HCT116 (cell line): Measurements from ENCODE around the gene ADAMTS19.

ENCODE experiments used
- EZH2 ChIP-seq: fragments of 200-600 bp; sonication (generic); IDR thresholded peaks from 2 replicates; pipeline ENCODE4 v1.6.1; 2017; ENCODE audit warnings: antibody characterized with exemption, mixed run types
- POLR2A ChIP-seq: IDR thresholded peaks from 2 replicates; pipeline ENCODE4 v1.7.0; 2011; ENCODE audit warnings: borderline replicate concordance; ENCODE audit not compliant: insufficient read depth, insufficient read length; ENCODE audit errors: extremely low read depth
- POLR2AphosphoS5 ChIP-seq: IDR thresholded peaks from 2 replicates; pipeline ENCODE4 v1.6.1; 2011; ENCODE audit warnings: mild to moderate bottlenecking, low read depth, low read length, moderate library complexity
- SIN3A ChIP-seq: IDR thresholded peaks from 2 replicates; pipeline ENCODE4 v1.6.1; 2012; ENCODE audit warnings: low read depth
- YY1 ChIP-seq: IDR thresholded peaks from 2 replicates; pipeline ENCODE4 v1.6.1; 2011; ENCODE audit warnings: low read length, low read depth, moderate library complexity, mild to moderate bottlenecking; ENCODE audit not compliant: insufficient replicate concordance; ENCODE audit errors: extremely low read depth
- ZFX ChIP-seq: fragments of 450-650 bp; IDR thresholded peaks from 2 replicates; pipeline ENCODE4 v1.6.1; 2017
- TF ChIP-seq, protein P1 (sequence below), 3 experiments: fragments of 200-600 bp in 1 of 3; sonication (generic) in 1 of 3; IDR thresholded peaks in 2 of 3; conservative IDR thresholded peaks in 1 of 3; 2 replicates each; pipeline ENCODE4 v1.5.1; 2012 to 2017; ENCODE audit warnings: low read depth in 2 of 3, low read length in 2 of 3, antibody characterized with exemption in 1 of 3, borderline replicate concordance in 1 of 3, control low read depth in 1 of 3, mild to moderate bottlenecking in 1 of 3, mixed read lengths in 1 of 3, mixed run types in 1 of 3, moderate library complexity in 1 of 3; ENCODE audit not compliant: insufficient read depth in 1 of 3
- TF ChIP-seq, protein P2 (sequence below): IDR thresholded peaks from 2 replicates; pipeline ENCODE4 v1.6.1; 2012; ENCODE audit warnings: low read depth

DNA sequence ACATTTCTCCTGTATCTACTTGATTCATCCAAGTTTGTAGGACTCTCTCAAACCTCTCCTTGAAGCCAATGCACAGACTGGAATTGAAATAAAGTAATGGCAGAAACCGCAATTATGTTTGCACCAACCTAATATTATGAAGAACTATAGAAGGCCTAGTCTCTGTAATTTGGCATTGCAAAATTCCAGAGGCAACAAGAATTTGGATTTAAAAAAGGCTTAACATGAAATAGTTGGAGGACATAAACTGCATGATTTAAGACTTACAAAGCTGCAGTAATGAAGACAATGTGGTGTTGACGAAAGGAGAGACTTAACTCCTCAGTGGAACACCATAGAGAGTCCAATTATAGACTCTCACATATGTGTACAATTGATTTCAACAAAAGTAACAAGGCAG is 170.0 kb downstream of the ADAMTS19 start:
- TF ChIP-seq ZFX, result no peak
- TF ChIP-seq, protein P1, sequence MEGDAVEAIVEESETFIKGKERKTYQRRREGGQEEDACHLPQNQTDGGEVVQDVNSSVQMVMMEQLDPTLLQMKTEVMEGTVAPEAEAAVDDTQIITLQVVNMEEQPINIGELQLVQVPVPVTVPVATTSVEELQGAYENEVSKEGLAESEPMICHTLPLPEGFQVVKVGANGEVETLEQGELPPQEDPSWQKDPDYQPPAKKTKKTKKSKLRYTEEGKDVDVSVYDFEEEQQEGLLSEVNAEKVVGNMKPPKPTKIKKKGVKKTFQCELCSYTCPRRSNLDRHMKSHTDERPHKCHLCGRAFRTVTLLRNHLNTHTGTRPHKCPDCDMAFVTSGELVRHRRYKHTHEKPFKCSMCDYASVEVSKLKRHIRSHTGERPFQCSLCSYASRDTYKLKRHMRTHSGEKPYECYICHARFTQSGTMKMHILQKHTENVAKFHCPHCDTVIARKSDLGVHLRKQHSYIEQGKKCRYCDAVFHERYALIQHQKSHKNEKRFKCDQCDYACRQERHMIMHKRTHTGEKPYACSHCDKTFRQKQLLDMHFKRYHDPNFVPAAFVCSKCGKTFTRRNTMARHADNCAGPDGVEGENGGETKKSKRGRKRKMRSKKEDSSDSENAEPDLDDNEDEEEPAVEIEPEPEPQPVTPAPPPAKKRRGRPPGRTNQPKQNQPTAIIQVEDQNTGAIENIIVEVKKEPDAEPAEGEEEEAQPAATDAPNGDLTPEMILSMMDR (IDR thresholded peaks at IDR 0.05 in 2 of 3, conservative IDR thresholded peaks at IDR 0.05 in 1 of 3; ENCODE audit: borderline replicate concordance in 1 of 3, insufficient read depth in 1 of 3, low read depth in 2 of 3, low read length in 2 of 3), result no peak
- TF ChIP-seq POLR2AphosphoS5, result no peak
- TF ChIP-seq SIN3A, result no peak
- no peak for TF ChIP-seq EZH2
- TF ChIP-seq YY1, result no peak
- no peak for TF ChIP-seq POLR2A
- TF ChIP-seq, protein P2, sequence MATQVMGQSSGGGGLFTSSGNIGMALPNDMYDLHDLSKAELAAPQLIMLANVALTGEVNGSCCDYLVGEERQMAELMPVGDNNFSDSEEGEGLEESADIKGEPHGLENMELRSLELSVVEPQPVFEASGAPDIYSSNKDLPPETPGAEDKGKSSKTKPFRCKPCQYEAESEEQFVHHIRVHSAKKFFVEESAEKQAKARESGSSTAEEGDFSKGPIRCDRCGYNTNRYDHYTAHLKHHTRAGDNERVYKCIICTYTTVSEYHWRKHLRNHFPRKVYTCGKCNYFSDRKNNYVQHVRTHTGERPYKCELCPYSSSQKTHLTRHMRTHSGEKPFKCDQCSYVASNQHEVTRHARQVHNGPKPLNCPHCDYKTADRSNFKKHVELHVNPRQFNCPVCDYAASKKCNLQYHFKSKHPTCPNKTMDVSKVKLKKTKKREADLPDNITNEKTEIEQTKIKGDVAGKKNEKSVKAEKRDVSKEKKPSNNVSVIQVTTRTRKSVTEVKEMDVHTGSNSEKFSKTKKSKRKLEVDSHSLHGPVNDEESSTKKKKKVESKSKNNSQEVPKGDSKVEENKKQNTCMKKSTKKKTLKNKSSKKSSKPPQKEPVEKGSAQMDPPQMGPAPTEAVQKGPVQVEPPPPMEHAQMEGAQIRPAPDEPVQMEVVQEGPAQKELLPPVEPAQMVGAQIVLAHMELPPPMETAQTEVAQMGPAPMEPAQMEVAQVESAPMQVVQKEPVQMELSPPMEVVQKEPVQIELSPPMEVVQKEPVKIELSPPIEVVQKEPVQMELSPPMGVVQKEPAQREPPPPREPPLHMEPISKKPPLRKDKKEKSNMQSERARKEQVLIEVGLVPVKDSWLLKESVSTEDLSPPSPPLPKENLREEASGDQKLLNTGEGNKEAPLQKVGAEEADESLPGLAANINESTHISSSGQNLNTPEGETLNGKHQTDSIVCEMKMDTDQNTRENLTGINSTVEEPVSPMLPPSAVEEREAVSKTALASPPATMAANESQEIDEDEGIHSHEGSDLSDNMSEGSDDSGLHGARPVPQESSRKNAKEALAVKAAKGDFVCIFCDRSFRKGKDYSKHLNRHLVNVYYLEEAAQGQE, result no peak
